Aorta (tissue), 5 donors: ENCODE measurements around the gene SLC4A3. TPM values are rescaled to one million over a fixed set of nuclear protein-coding genes. Genes with fewer than 3 reads are reported as not detected.

ENCODE experiments used
- ATAC-seq: fragments of 200-7000 bp; cut with Tn5 transposase; one replicate; pipeline ENCODE4 v1.9.1; 2022; ENCODE audit warnings: moderate library complexity; ENCODE audit not compliant: low FRiP score
- DNase-seq, 2 donors: peaks; one replicate each; pipeline ENCODE4 v3.0.0-alpha.2; 2020
- H3K27ac ChIP-seq, 2 donors: one replicate each; pipeline ENCODE4 v1.5.1; 2013; ENCODE audit warnings: low read length in 2 of 2, mild to moderate bottlenecking in 2 of 2, moderate library complexity in 2 of 2, control low read depth in 1 of 2, inconsistent platforms in 1 of 2, low read depth in 1 of 2
- H3K27me3 ChIP-seq, 2 donors: one replicate each; pipeline ENCODE4 v1.6.1; 2013; ENCODE audit warnings: control low read depth in 1 of 2, low read length in 1 of 2, mild to moderate bottlenecking in 1 of 2, moderate library complexity in 1 of 2; ENCODE audit not compliant: insufficient read depth in 2 of 2, control insufficient read depth in 1 of 2
- H3K36me3 ChIP-seq, 2 donors: one replicate each; pipeline ENCODE4 v1.6.1; 2013; ENCODE audit warnings: control low read depth in 1 of 2, low read length in 1 of 2, mild to moderate bottlenecking in 1 of 2; ENCODE audit not compliant: insufficient read depth in 2 of 2, control insufficient read depth in 1 of 2
- H3K4me1 ChIP-seq, 2 donors: one replicate each; pipeline ENCODE4 v1.6.1; 2013; ENCODE audit warnings: low read length in 2 of 2, control low read depth in 1 of 2, mild to moderate bottlenecking in 1 of 2, moderate library complexity in 1 of 2; ENCODE audit not compliant: insufficient read depth in 2 of 2, control insufficient read depth in 1 of 2
- H3K4me3 ChIP-seq, 2 donors: one replicate each; pipeline ENCODE4 v1.5.1; 2013; ENCODE audit warnings: low read length in 2 of 2, control low read depth in 1 of 2, mild to moderate bottlenecking in 1 of 2
- H3K9me3 ChIP-seq: one replicate; pipeline ENCODE4 v1.6.1; 2013; ENCODE audit warnings: mild to moderate bottlenecking, low read length; ENCODE audit not compliant: control insufficient read depth
- WGBS, 2 donors: extraction: QIAGEN DNeasy Blood & Tissue Kit; methylation state at CpG; one replicate each; pipeline ENCODE4 v1.1.7; 2013; 5-methylcytosine and 5-hydroxymethylcytosine counted together
- intact Hi-C, 2 donors: fragments of 100-400 bp; cut with DNase I; formaldehyde crosslinking; loops; one replicate each; pipeline versions ENCODE4 v1.14.2 to v1.15.0; 2022
- polyA plus RNA-seq, 2 donors: library from polyadenylated mRNA; stranded (reverse); fragments of 200-250 nt; gene quantifications; one replicate each; pipeline ENCODE4 v1.2.3, GENCODE V29; 2013
- total RNA-seq, 2 donors: library from RNA; stranded (reverse); fragmentation: NEBNext Ultra II Directional; extraction: Animal tissue kit (Norgen Biotek cat#: 25700); gene quantifications; one replicate each; pipeline ENCODE4 v1.2.1, GENCODE V29; 2021
- donor health status: healthy with polysubstance abuse.
- donor health status: Bipolar disorder and iron deficiency.
- donor health status: DM: no; HTN: no; CAD: no.
- donor health status: DM: no; HTN: no; CAD: no.
- donor health status: DM: yes; HTN: yes; CAD: no.

Gene SLC4A3
- total and polyA plus RNA-seq, 4 donors = 2.0 to 5.4 (median 3.0) TPM

GRCh38 chr2:219687882-219688559 is 60.6 kb downstream of the SLC4A3 start:
- DNase-seq (no peak), ATAC-seq (no peak)
- 89 to 90% methylated on average over 19 of the region's 19 CpGs for WGBS, 2 donors
- Histone ChIP-seq H3K4me1 (no peaks in the 10 kb centered on the region), H3K27me3 (no peaks in the 10 kb centered on the region), H3K9me3 (no peaks in the 10 kb centered on the region), H3K4me3 (no peak overlapping the region), H3K36me3 (no peaks in the 10 kb centered on the region), H3K27ac (peak overlapping the region; percentile 84 to 86)
- intact Hi-C loops = loop anchor here (2.0 to 10.0 kb wide), 4 partner anchors 45 to 283 kb away; partner anchors contain the start of gene OBSL1 (in 1 of the 2)

- Histone ChIP-seq H3K4me3 (no peak overlapping the region), H3K9me3 (no peaks in the 10 kb centered on the region), H3K27ac (peak overlapping the region; percentile 84 to 89), H3K27me3 (no peaks in the 10 kb centered on the region), H3K4me1 (no peaks in the 10 kb centered on the region), H3K36me3 (no peaks in the 10 kb centered on the region)
- intact Hi-C loops = loop anchor here (1.0 to 10.0 kb wide), 5 partner anchors 46 to 284 kb away; partner anchors contain the start of genes OBSL1 (in 1 of the 2) and STK11IP (in 1 of the 2)
- WGBS, 2 donors = 17 to 18% methylated on average over 23 of the region's 23 CpGs
- DNase-seq (peak; percentile 76 to 85), ATAC-seq (peak; percentile 72)
Measured at GRCh38 chr2:219688560-219689445, 61.4 kb downstream of the SLC4A3 start.

GRCh38 chr2:219689676-219690628 is 62.5 kb downstream of the SLC4A3 start:
- DNase-seq = no peak
- Histone ChIP-seq H3K9me3 (no peaks in the 10 kb centered on the region), H3K4me1 (no peaks in the 10 kb centered on the region), H3K36me3 (no peaks in the 10 kb centered on the region), H3K27me3 (no peaks in the 10 kb centered on the region), H3K4me3 (no peak overlapping the region), H3K27ac (no peak overlapping the region)
- 34 to 38% methylated on average over 17 of the region's 17 CpGs for WGBS, 2 donors
- ATAC-seq = peak; percentile 79
- intact Hi-C loops = loop anchor here (1.0 to 10.0 kb wide), 6 partner anchors 47 to 285 kb away; partner anchors contain the start of genes CHPF (in 1 of the 2), OBSL1 (in 1 of the 2) and STK11IP (in 1 of the 2)

GRCh38 chr2:219691571-219691970 is 64.1 kb downstream of the SLC4A3 start:
- intact Hi-C loops = loop anchor here in 1 of 2 donors (2.0 kb wide), 1 partner anchor 149 kb away; the partner anchor contains the start of gene CHPF
- Histone ChIP-seq H3K27me3 (no peaks in the 10 kb centered on the region), H3K36me3 (no peaks in the 10 kb centered on the region), H3K9me3 (no peaks in the 10 kb centered on the region), H3K4me3 (no peak overlapping the region), H3K4me1 (no peaks in the 10 kb centered on the region), H3K27ac (no peak overlapping the region)
- ATAC-seq = no peak
- DNase-seq = no peak
- WGBS, 2 donors = 93 to 95% methylated on average over 10 of the region's 10 CpGs

Other genes starting within 250 kb of the SLC4A3 start
- 10 to 100 TPM; 40.8 to 60.2 TPM for gene DNPEP, start 239.7 kb upstream of the SLC4A3 start, total RNA-seq
- gene DNPEP, start 239.7 kb upstream of the SLC4A3 start, polyA plus RNA-seq = 100 to 1,000 TPM in 1 of 2 donors, 10 to 100 TPM in 1; 64.7 to 127 TPM
- 100 to 1,000 TPM; 282 to 314 TPM for gene DES, start 209.3 kb upstream of the SLC4A3 start, total RNA-seq
- gene DES, start 209.3 kb upstream of the SLC4A3 start, polyA plus RNA-seq = 100 to 1,000 TPM in 1 of 2 donors, 10 to 100 TPM in 1; 22.5 to 145 TPM
- 100 to 1,000 TPM; 261 to 453 TPM for gene SPEG, start 192.8 kb upstream of the SLC4A3 start, total RNA-seq
- gene SPEG, start 192.8 kb upstream of the SLC4A3 start, polyA plus RNA-seq = 1,000 to 10,000 TPM in 1 of 2 donors, 10 to 100 TPM in 1; 81.6 to 1,108 TPM
- 10 to 100 TPM; 38.5 to 42.3 TPM for gene GMPPA, start 128.7 kb upstream of the SLC4A3 start, total RNA-seq
- gene GMPPA, start 128.7 kb upstream of the SLC4A3 start, polyA plus RNA-seq = 100 to 1,000 TPM in 1 of 2 donors, 10 to 100 TPM in 1; 17.0 to 135 TPM
- gene ASIC4, start 113.1 kb upstream of the SLC4A3 start, total RNA-seq = under 1 TPM; 0.29 to 0.42 TPM
- under 1 TPM in 1 of 2 donors, not detected in 1; 0.26 TPM for gene ASIC4, start 113.1 kb upstream of the SLC4A3 start, polyA plus RNA-seq
- 10 to 100 TPM; 75.7 to 81.2 TPM for gene CHPF, start 83.8 kb upstream of the SLC4A3 start, total RNA-seq
- 10 to 100 TPM; 20.0 to 70.6 TPM for gene CHPF, start 83.8 kb upstream of the SLC4A3 start, polyA plus RNA-seq
- gene TMEM198, start 83.6 kb upstream of the SLC4A3 start, total RNA-seq = 1 to 10 TPM; 1.7 to 2.3 TPM
- gene TMEM198, start 83.6 kb upstream of the SLC4A3 start, polyA plus RNA-seq = 1 to 10 TPM in 1 of 2 donors, not detected in 1; 7.4 TPM
- gene OBSL1, start 56.1 kb upstream of the SLC4A3 start, total RNA-seq = 10 to 100 TPM; 65.3 to 76.7 TPM
- 100 to 1,000 TPM in 1 of 2 donors, 10 to 100 TPM in 1; 17.8 to 243 TPM for gene OBSL1, start 56.1 kb upstream of the SLC4A3 start, polyA plus RNA-seq
- under 1 TPM; 0.51 to 0.55 TPM for gene INHA, start 55.3 kb upstream of the SLC4A3 start, total RNA-seq
- 1 to 10 TPM in 1 of 2 donors, not detected in 1; 3.6 TPM for gene INHA, start 55.3 kb upstream of the SLC4A3 start, polyA plus RNA-seq
- gene STK11IP, start 29.8 kb upstream of the SLC4A3 start, total RNA-seq = 10 to 100 TPM; 18.5 to 29.9 TPM
- gene STK11IP, start 29.8 kb upstream of the SLC4A3 start, polyA plus RNA-seq = 10 to 100 TPM in 1 of 2 donors, 1 to 10 TPM in 1; 6.1 to 58.2 TPM